HG03558 (cell line): ENCODE results near the gene ALPP.
"Not testable (repeated sequence)": the region's sequence is repeated elsewhere in the genome, so short reads cannot be mapped to it uniquely, and the experiment has no call there.

Experiments used
- ATAC-seq: cut with Tn5 transposase; IDR thresholded peaks from one replicate; pipeline ENCODE4 v1.9.1; 2021; ENCODE audit warnings: moderate number of reproducible peaks; ENCODE audit not compliant: unreplicated experiment; ENCODE audit errors: extremely low read depth

ALPP gene

GRCh38 chr2:232379610-232380590 lies 1.3 kb downstream of the ALPP start:
- ATAC-seq = not testable (repeated sequence)

- ATAC-seq = not testable (repeated sequence)
Measured at GRCh38 chr2:232381204-232382031, 2.9 kb downstream of the ALPP start.

DNA sequence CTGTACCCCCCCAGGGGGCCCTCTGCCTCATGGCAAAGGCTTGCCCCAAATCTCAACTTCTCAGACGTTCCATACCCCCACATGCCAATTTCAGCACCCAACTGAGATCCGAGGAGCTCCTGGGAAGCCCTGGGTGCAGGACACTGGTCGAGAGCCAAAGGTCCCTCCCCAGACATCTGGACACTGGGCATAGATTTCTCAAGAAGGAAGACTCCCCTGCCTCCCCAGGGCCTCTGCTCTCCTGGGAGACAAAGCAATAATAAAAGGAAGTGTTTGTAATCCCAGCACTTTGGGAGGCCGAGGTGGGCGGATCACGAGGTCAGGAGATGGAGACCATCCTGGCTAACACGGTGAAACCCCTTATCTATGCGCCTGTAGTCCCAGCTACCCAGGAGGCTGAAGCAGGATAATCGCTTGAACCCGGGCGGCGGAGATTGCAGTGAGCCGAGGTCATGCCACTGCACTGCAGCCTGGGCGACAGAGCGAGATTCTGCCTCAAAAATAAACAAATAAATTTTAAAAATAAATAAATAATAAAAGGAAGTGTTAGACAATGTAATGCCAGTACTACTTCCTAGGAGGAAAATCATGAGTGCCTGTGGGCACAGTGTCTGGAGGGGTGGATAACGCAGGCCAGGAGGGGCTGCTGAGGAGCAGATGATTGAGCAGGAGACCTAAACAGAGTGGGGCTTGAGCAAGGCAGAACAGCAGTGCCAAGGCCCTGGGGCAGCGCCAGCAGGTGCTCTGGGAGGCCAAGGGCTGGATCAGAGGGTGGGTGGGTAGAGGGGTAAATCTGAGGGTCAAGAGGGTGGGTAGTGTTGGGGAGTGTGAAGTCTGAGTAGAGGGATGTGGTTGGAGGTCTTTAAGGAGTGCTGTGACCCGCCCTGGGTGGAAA lies 4.0 kb downstream of the ALPP start:
- no peak for ATAC-seq

DNA sequence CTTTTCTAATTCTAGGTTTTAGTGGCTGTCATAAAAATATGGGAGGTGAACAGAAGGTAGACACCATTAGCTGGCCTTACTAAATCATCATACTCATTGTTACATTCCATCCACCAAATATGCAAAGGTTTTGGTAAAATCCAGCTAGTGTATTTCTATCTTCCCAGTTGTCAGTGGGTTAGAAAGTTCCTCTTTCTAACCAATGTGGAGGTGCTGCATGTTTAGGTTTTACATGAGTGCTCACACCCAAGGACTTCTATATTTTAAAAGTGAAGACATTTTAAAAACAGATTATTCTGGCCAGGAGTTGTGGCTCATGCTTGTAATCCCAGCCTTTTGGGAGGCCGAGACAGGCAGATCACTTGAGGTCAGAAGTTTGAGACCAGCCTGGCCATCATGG lies 5.9 kb downstream of the ALPP start:
- no peak for ATAC-seq

DNA sequence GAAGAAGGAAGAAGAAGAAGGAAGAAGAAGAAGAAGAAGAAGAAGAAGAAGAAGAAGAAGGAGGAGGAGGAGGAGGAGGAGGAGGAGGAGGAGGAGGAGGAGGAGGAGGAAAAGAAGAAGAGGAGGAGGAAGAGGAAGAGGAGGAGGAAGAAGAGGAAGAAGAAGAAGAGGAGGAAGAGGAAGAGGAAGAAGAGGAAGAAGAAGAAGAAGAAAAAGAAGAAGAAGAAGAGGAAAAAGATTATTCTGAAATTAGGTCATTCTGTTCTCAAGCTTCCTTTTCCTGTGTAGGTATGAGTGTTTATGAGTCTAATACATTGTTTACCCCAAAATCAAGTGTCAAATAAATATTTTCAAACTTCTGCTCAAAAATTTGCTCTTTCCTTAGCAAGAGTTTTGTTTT lies 6.5 kb downstream of the ALPP start:
- not testable (repeated sequence) for ATAC-seq

GRCh38 chr2:232385660-232386489 lies 7.3 kb downstream of the ALPP start:
- ATAC-seq = no peak

DNA sequence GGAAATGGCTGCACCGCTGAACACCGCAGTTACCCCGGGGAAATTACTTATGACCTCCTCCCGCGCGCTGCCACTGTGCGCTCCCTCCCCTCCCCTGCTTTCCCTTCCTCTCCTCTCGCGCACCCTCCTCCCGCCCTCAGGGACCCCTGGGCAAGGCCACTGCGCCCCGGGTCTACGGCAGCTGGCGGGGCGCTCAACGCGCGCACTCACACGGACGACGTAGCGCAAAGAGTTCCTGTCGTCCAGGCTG lies 7.9 kb downstream of the ALPP start:
- no peak for ATAC-seq

DNA sequence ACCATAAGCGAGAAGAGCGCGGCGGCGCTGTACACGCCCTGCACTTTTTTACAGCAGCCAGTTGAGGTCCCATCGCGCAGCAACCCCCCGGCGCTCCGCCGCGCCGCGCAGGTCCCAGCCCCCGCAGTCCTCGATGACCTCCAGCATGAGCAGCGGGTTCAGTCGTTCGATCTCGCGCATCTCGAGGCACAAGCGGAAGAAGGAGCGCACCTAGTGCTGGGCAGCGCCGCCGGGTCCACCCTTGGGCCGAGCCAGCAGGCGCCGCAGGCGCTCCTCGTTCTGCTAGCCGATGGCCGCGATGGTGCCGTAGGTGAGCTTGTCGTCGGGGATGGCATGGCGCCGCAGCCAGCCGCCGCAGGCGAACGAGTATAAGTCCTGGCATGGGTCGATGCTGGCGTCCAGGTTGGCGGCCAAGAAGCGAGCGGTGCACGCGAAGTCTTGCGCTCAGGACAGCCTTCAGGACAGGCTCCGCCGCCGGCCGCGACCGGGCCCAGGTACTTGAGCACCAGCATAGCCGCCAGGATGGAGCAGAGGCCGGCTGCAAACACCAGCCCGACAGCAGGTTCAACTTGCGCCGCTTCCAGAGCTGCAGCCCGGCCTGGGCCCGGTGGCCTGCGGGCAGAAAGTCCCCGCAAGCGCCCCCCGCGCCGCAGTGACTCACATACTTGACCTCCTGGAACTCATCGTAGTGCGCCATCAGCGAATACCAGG lies 8.3 kb downstream of the ALPP start:
- ATAC-seq = no peak

- no peak for ATAC-seq
Measured at GRCh38 chr2:232387451-232388171, 9.1 kb downstream of the ALPP start.

- no peak for ATAC-seq
Measured at GRCh38 chr2:232388324-232388891, 9.9 kb downstream of the ALPP start.

DNA sequence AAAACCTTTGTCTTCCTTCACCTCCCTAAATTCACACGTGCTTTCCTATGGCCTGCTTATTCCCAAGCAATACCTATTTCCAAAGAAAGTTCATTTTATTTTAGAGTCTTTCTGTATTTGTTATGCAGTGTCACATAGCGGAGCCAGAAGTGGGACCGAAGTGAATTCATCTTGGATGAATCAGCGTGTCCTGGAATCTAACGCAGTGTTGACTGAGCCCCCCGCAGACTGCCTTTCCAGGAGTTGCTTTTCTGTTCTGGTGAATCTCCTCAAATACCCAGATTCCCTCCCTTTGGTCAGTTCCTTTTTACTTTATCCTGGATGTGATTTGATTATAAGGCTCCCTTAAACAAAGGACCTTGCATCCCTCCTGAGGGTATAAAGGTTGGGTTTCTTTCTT lies 10.8 kb downstream of the ALPP start:
- no peak for ATAC-seq

DNA sequence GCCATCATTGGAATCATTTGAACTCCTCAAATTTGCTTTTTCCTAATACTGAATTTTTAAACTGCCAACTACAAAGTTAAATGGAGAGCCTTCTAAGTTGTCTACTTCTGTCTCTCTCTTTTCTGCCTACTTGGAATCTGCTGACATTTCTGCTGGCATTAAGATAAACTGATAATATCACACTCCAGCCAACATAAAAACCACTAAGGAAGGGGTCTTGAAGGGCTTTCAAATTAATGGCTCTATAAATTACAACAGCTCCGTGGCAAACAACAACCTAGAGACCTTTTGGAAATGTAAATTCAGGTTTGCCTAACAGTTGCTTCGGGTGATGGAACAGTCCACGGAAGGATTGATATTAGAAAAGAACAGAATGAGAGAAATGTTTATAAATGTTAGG lies 12.1 kb downstream of the ALPP start:
- no peak for ATAC-seq

- no peak for ATAC-seq
Measured at GRCh38 chr2:232393556-232393955, 15.0 kb downstream of the ALPP start.

DNA sequence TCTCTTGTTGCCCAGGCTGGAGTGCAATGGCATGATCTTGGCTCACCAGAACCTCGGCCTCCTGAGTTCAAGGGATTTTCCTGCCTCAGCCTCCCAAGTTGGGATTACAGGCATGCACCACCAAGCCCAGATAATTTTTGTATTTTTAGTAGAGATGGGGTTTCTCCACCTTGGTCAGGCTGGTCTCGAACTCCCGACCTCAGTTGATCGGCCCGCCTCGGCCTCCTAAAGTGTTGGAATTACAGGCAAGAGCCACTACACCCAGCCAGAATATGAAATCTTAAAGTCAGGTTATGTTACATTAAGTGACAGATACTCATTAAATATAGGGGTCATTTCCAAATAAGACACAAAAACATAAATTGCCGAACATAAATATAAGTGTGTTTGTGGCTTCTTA lies 15.9 kb downstream of the ALPP start:
- not testable (repeated sequence) for ATAC-seq

DNA sequence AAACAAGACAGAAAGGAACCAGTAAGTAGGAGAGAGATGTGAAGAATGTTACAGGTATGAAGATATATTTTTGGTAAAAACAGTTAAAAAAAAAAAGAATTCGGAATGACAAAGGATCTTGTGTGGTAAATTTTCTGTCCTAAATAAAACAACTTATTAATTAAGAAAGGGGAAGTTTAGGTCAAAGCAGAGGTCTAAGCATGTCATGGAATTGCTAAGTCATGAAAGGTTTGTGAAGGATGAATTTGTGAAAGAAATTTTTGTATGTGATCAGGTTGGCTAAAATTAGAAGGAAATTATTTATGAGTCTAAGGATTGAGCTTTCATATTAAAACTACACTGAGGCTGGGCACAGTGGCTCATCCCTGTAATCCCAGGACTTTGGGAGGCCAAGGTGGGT lies 17.0 kb downstream of the ALPP start:
- ATAC-seq = no peak

DNA sequence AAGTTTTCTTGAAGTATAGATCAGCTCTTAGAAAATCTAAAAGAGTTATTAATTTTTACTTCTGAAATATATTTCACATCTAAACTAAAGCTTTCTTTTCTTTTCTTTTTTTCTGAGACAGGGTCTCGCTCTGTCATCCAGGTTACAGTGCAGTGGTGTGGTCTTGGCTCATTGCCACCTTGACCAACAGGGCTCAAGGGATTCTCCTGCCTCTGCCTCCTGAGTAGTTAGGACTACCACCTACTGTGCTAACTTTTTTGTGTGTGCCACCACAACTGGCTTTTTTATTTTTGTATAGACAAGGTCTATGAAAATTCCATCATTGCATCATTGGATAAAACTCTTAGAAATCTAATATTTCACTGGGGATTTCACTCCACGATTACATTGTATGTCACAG lies 18.1 kb downstream of the ALPP start:
- ATAC-seq = no peak

DNA sequence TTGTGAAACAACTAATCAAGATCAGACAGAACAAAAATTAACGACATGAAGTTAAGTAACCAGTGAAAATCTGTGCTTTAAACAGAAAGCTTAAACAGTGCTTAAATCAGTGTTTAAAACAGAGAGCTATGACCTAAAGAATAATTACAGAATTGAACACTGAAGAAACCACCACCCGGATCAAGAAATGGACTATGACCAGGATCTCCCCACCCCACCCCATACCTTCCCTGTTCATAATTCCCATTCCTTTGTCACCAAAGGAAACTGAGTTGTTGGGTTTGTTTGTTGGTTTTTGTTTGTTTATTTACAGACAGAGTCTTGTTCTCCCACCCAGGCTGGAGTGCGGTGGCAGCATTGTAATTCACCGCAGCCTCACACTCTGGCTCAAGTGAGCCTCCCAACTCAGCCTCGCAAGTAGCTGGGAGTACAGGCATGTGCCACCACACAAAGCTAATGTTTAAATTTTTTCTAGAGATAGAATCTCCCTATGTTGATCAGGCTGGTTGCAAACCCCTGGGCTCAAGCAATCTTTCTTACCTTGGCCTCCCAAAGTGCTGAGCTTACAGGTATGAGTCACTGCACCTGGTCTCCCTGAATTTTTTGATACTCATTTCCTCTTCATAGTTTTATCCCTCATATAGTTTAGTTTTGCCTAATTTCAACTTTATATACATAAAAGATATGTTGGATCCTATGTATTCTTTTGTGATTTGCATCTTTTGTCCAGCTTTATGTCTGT lies 19.9 kb downstream of the ALPP start:
- no peak for ATAC-seq
